HCT116 (cell line): ENCODE measurements around the gene C19orf44. TPM values are rescaled to one million over a fixed set of nuclear protein-coding genes. Genes with fewer than 3 reads are reported as not detected.

Experiments
- ATAC-seq: fragments of 200-7000 bp; cut with Tn5 transposase; 2 replicates; pipeline ENCODE4 v1.9.1; 2020; ENCODE audit warnings: mild to moderate bottlenecking, moderate library complexity
- BruUV-seq: library from RNA; stranded (reverse); fragments of 400-500 nt; replicated peaks from 2 replicates; lab custom pipeline; 2021; lab: Mats Ljungman, UMichigan
- CTCF ChIA-PET: fragments of 300-600 bp; sonication (Branson Sonifier 250); formaldehyde crosslinking; loops from one replicate; lab custom pipeline; 2021; ENCODE audit warnings: antibody characterized with exemption; lab: Charles Lee
- POLR2A ChIA-PET: fragments of 300-600, 350-600 bp; sonication (Branson Sonifier 250); formaldehyde crosslinking; loops from one replicate; lab custom pipeline; 2021; ENCODE audit warnings: antibody characterized with exemption; lab: Charles Lee
- RAD21 ChIA-PET, 2 experiments: fragments of 300-600 bp; sonication (Branson Sonifier 250); formaldehyde crosslinking; loops; one replicate each; lab custom pipeline; 2023; ENCODE audit warnings: low total read pairs in 2 of 2; ENCODE audit not compliant: uncharacterized antibody in 2 of 2, unreplicated experiment in 2 of 2, low non-redundant PET in 1 of 2; lab: Charles Lee
- DNase-seq: peaks from one replicate; pipeline ENCODE4 v3.0.0-alpha.2; 2010; ENCODE audit warnings: low read depth, low spot score
- H2AFZ ChIP-seq: fragments of 200-600 bp; shearing (Covaris generic), sonication (generic); 2 replicates; pipeline ENCODE4 v1.6.1; 2017; ENCODE audit warnings: low read depth, mixed run types, mixed read lengths, antibody characterized with exemption, low read length; ENCODE audit not compliant: poor library complexity, severe bottlenecking
- H3K27ac ChIP-seq: 2 replicates; pipeline ENCODE4 v1.5.1; 2012; ENCODE audit warnings: low read depth, low read length
- H3K27me3 ChIP-seq: fragments of 200-600 bp; sonication (generic); 2 replicates; pipeline ENCODE4 v1.6.1; 2016; ENCODE audit warnings: mixed run types, low read length, mixed read lengths; ENCODE audit not compliant: insufficient read depth
- H3K36me3 ChIP-seq, 2 experiments: fragments of 200-500 bp in 1 of 2; fragments of 200-600 bp in 1 of 2; sonication (Bioruptor generic) in 1 of 2; sonication (generic) in 1 of 2; 2 replicates each; pipeline versions ENCODE4 v1.5.1 to v1.6.1; 2014 to 2016; ENCODE audit warnings: low read length in 2 of 2, inconsistent platforms in 1 of 2, mixed read lengths in 1 of 2, mixed run types in 1 of 2; ENCODE audit not compliant: insufficient read depth in 2 of 2, control insufficient read depth in 1 of 2
- H3K4me1 ChIP-seq, 2 experiments: fragments of 200-600 bp in 1 of 2; sonication (generic) in 1 of 2; 2 replicates each; pipeline versions ENCODE4 v1.5.1 to v1.6.1; 2012 to 2017; ENCODE audit warnings: low read length in 2 of 2, inconsistent platforms in 1 of 2, mild to moderate bottlenecking in 1 of 2, mixed read lengths in 1 of 2, mixed run types in 1 of 2, moderate library complexity in 1 of 2; ENCODE audit not compliant: insufficient read depth in 2 of 2, control insufficient read depth in 1 of 2
- H3K4me2 ChIP-seq: fragments of 200-600 bp; sonication (generic); 2 replicates; pipeline ENCODE4 v1.6.1; 2017; ENCODE audit warnings: mixed run types, low read length, mixed read lengths
- H3K4me3 ChIP-seq, 2 experiments: fragments of 200-600 bp in 1 of 2; sonication (generic) in 1 of 2; replicated peaks in 1 of 2; 2 replicates each; pipeline ENCODE4 v1.5.1; 2011 to 2016; ENCODE audit warnings: low read length in 2 of 2, control low read depth in 1 of 2, low read depth in 1 of 2, mild to moderate bottlenecking in 1 of 2, mixed read lengths in 1 of 2, mixed run types in 1 of 2
- H3K79me2 ChIP-seq: fragments of 200-600 bp; sonication (generic); 2 replicates; pipeline ENCODE4 v1.6.1; 2017; ENCODE audit warnings: mild to moderate bottlenecking, mixed run types, low read length, moderate library complexity, mixed read lengths; ENCODE audit not compliant: insufficient read depth
- H3K9ac ChIP-seq: fragments of 200-600 bp; sonication (generic); 2 replicates; pipeline ENCODE4 v1.6.1; 2016; ENCODE audit warnings: low read length, mixed read lengths
- H3K9me2 ChIP-seq: fragments of 200-600 bp; sonication (generic), shearing (Covaris generic); 2 replicates; pipeline ENCODE4 v1.6.1; 2017; ENCODE audit warnings: mixed run types, mild to moderate bottlenecking, moderate library complexity; ENCODE audit not compliant: insufficient read depth
- H3K9me3 ChIP-seq, 2 experiments: fragments of 200-500 bp in 1 of 2; fragments of 200-600 bp in 1 of 2; sonication (Bioruptor generic) in 1 of 2; sonication (generic) in 1 of 2; 2 replicates each; pipeline ENCODE4 v1.6.1; 2014 to 2017; ENCODE audit warnings: low read length in 2 of 2, mixed read lengths in 2 of 2, inconsistent platforms in 1 of 2, low read depth in 1 of 2, mild to moderate bottlenecking in 1 of 2, mixed run types in 1 of 2, moderate library complexity in 1 of 2; ENCODE audit not compliant: control insufficient read depth in 1 of 2, insufficient read depth in 1 of 2
- H4K20me1 ChIP-seq: fragments of 200-600 bp; sonication (generic), shearing (Covaris generic); 2 replicates; pipeline ENCODE4 v1.6.1; 2017; ENCODE audit warnings: mixed run types, mild to moderate bottlenecking, moderate library complexity; ENCODE audit not compliant: insufficient read depth
- CBX3 ChIP-seq: IDR thresholded peaks from 2 replicates; pipeline ENCODE4 v1.6.1; 2012; ENCODE audit warnings: low read depth
- CEBPB ChIP-seq: IDR thresholded peaks from 2 replicates; pipeline ENCODE4 v1.6.1; 2012; ENCODE audit warnings: low read depth
- ELF1 ChIP-seq: IDR thresholded peaks from 2 replicates; pipeline ENCODE4 v1.6.1; 2012; ENCODE audit warnings: low read depth, borderline replicate concordance
- EZH2 ChIP-seq: fragments of 200-600 bp; sonication (generic); IDR thresholded peaks from 2 replicates; pipeline ENCODE4 v1.6.1; 2017; ENCODE audit warnings: antibody characterized with exemption, mixed run types
- EZH2phosphoT487 ChIP-seq: fragments of 200-600 bp; IDR thresholded peaks from 2 replicates; pipeline ENCODE4 v1.6.1; 2018; ENCODE audit warnings: antibody characterized with exemption, borderline replicate concordance
- FOSL1 ChIP-seq: IDR thresholded peaks from 2 replicates; pipeline ENCODE4 v1.6.1; 2012; ENCODE audit warnings: low read depth
- JUND ChIP-seq: IDR thresholded peaks from 2 replicates; pipeline ENCODE4 v1.6.1; 2012
- MAX ChIP-seq: IDR thresholded peaks from 2 replicates; pipeline ENCODE4 v1.6.1; 2012
- POLR2A ChIP-seq: IDR thresholded peaks from 2 replicates; pipeline ENCODE4 v1.7.0; 2011; ENCODE audit warnings: borderline replicate concordance; ENCODE audit not compliant: insufficient read depth, insufficient read length; ENCODE audit errors: extremely low read depth
- RAD21 ChIP-seq: IDR thresholded peaks from 2 replicates; pipeline ENCODE4 v1.6.1; 2012; ENCODE audit warnings: low read depth, mild to moderate bottlenecking
- SP1 ChIP-seq: IDR thresholded peaks from 2 replicates; pipeline ENCODE4 v1.6.1; 2012; ENCODE audit warnings: low read depth
- SRF ChIP-seq: IDR thresholded peaks from 2 replicates; pipeline ENCODE4 v1.6.1; 2012; ENCODE audit warnings: low read depth
- TCF7L2 ChIP-seq: IDR thresholded peaks from 2 replicates; pipeline ENCODE4 v1.7.0; 2011; ENCODE audit warnings: borderline replicate concordance, inconsistent platforms; ENCODE audit not compliant: insufficient read depth, insufficient read length; ENCODE audit errors: extremely low read depth
- YY1 ChIP-seq: IDR thresholded peaks from 2 replicates; pipeline ENCODE4 v1.6.1; 2011; ENCODE audit warnings: low read length, low read depth, moderate library complexity, mild to moderate bottlenecking; ENCODE audit not compliant: insufficient replicate concordance; ENCODE audit errors: extremely low read depth
- ZFX ChIP-seq: fragments of 450-650 bp; IDR thresholded peaks from 2 replicates; pipeline ENCODE4 v1.6.1; 2017
- ZNF274 ChIP-seq: fragments of 200-500 bp; sonication (Bioruptor generic); IDR thresholded peaks from 2 replicates; pipeline ENCODE4 v1.6.1; 2014; ENCODE audit warnings: mild to moderate bottlenecking, low read depth, low read length, inconsistent platforms
- intact Hi-C: fragments of 100-400 bp; cut with micrococcal nuclease; formaldehyde crosslinking; loops from 2 replicates; pipeline ENCODE4 v1.10.0; 2022
- total RNA-seq: library from RNA; stranded (reverse); gene quantifications from one replicate; pipeline ENCODE4 v1.2.1, GENCODE V29; 2021; ENCODE audit not compliant: unreplicated experiment
- TF ChIP-seq, protein P1 (sequence below): IDR thresholded peaks from 2 replicates; pipeline ENCODE4 v1.6.1; 2011; ENCODE audit warnings: mild to moderate bottlenecking, low read length, moderate library complexity; ENCODE audit not compliant: insufficient replicate concordance; ENCODE audit errors: extremely low read depth

C19orf44 gene
- total RNA-seq, 1 experiment from 2014 or later: 6.8 TPM

DNA sequence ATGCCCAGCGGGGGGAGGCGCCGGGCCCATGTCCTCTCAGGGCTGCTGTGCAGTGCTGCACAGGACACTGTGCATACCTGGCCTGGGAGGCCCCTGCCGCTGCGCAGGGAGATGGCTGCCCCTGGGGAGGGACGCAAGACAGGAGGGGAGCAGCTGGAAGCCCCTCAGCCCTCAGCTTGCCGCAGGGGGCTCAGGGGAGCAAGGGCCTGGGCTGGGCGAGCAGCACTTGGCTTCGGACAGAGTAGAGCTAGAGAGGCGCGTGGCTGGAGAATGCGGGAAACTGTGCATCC lies 35.1 kb downstream of the C19orf44 start (continued):
- TF ChIP-seq MAX (no peak), ZFX (no peak), EZH2 (no peak), CBX3 (no peak), TCF7L2 (no peak), CEBPB (no peak), ELF1 (no peak)

DNA sequence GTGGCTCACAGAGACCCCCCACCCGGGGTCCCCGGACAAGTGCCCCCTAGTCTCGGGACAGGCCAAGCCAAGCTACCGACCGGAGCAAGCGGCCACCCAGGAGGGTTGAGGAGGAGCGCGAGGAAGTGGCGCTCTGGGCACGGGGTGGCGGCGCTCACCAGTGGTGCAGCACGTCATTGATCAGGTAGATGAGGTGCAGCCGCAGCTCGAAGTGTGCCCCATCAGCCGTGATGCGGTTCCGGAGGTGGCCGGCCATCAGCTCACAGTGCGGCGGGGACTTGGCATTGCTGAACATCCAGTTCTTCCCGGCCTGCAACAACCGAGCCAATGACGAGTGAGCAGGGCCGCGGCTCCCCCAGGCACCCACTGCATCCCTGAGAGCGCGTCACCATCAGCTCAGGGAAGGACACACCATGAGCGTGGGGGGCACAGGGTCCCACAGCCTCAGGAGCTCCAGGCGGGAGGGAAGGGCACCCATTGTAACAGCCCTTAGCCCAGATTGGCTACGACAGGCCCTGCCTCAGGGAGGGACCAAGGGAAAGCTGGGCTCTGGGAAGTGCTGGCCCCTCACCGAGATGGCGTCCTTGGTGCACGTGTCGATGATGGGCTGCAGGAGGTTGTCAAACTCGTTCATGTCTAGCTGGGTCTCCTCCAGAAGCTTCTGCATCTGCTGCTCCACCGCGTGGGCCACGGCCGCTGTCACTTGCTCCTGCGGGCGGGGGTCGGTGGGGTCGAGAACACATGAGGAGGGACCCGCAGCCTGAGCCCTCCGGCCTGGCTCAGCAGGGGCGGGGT lies 36.4 kb downstream of the C19orf44 start:
- no peak overlapping the region for H3K27ac ChIP-seq
- DNase-seq (no peak), ATAC-seq (no peak)
- no peaks in the 10 kb centered on the region for H3K9me2 ChIP-seq
- no peak overlapping the region for H2AFZ ChIP-seq
- 0 out of 2 replicates have a peak, but pooled peaks cover 12% of the 10 kb centered on the region for H4K20me1 ChIP-seq
- ChIA-PET RAD21 (interaction anchor here in 1 of 2 experiments (0.5 kb wide), 1 partner anchor 81 kb away, joined by 3 read pairs; no protein-coding TSS in a partner anchor), CTCF (no interaction called here), POLR2A (interaction anchor here (1.1 kb wide), 1 partner anchor 11 kb away, joined by 6 read pairs; no protein-coding TSS in a partner anchor)
- peaks cover 44 to 85% of the 10 kb centered on the region in 2 experiments; a peak in 3 of 4 replicates for H3K36me3 ChIP-seq
- no peaks in the 10 kb centered on the region for H3K4me1 ChIP-seq
- peaks cover 62% of the 10 kb centered on the region for H3K79me2 ChIP-seq
- H3K4me2 ChIP-seq: no peak overlapping the region
- no TSS peak for BruUV-seq
- TF ChIP-seq JUND (no peak), EZH2phosphoT487 (no peak), CEBPB (no peak), ELF1 (no peak), EZH2 (no peak), POLR2A (no peak), CBX3 (no peak), YY1 (no peak), ZNF274 (no peak), MAX (no peak), SP1 (no peak), FOSL1 (no peak), SRF (no peak), RAD21 (no peak)
- TF ChIP-seq, protein P1, sequence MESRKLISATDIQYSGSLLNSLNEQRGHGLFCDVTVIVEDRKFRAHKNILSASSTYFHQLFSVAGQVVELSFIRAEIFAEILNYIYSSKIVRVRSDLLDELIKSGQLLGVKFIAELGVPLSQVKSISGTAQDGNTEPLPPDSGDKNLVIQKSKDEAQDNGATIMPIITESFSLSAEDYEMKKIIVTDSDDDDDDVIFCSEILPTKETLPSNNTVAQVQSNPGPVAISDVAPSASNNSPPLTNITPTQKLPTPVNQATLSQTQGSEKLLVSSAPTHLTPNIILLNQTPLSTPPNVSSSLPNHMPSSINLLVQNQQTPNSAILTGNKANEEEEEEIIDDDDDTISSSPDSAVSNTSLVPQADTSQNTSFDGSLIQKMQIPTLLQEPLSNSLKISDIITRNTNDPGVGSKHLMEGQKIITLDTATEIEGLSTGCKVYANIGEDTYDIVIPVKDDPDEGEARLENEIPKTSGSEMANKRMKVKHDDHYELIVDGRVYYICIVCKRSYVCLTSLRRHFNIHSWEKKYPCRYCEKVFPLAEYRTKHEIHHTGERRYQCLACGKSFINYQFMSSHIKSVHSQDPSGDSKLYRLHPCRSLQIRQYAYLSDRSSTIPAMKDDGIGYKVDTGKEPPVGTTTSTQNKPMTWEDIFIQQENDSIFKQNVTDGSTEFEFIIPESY: no peak
- intact Hi-C loops: no loop called here
- no peak overlapping the region for H3K9ac ChIP-seq
- no peak overlapping the region for H3K4me3 ChIP-seq
- H3K9me3 ChIP-seq: no peaks in the 10 kb centered on the region
- H3K27me3 ChIP-seq: no peaks in the 10 kb centered on the region
